ENCODE results near the gene UBE2G2. TPM values are rescaled to one million over a fixed set of nuclear protein-coding genes. Genes with fewer than 3 reads are reported as not detected.

UBE2G2 gene
- total and polyA plus RNA-seq, 8 donors = 75.0 to 157 (median 131) TPM

GRCh38 chr21:44753357-44753756 is 48.3 kb downstream of the UBE2G2 start:
- no peak for ATAC-seq
- intact Hi-C loops (cut with DNase I) = no loop called here
- Histone ChIP-seq H3K4me3 (no peak overlapping the region), H3K27me3 (peaks cover 0 to 37% of the 10 kb centered on the region in 2 donors), H3K36me3 (no peaks in the 10 kb centered on the region), H3K4me1 (no peaks in the 10 kb centered on the region), H3K9me3 (no peaks in the 10 kb centered on the region), H3K27ac (no peak overlapping the region)
- no peak for TF ChIP-seq CTCF (IDR thresholded peaks at IDR 0.05)
- DNase-seq = peak in 1 of 4 donors; percentile 66

GRCh38 chr21:44752671-44753235 is 48.9 kb downstream of the UBE2G2 start:
- TF ChIP-seq CTCF (IDR thresholded peaks at IDR 0.05) = no peak
- Histone ChIP-seq H3K9me3 (no peaks in the 10 kb centered on the region), H3K36me3 (no peaks in the 10 kb centered on the region), H3K4me3 (no peak overlapping the region), H3K4me1 (no peaks in the 10 kb centered on the region), H3K27ac (no peak overlapping the region), H3K27me3 (peaks cover 0 to 39% of the 10 kb centered on the region in 2 donors)
- DNase-seq (peak in 1 of 4 donors; percentile 24), ATAC-seq (no peak)
- intact Hi-C loops (cut with DNase I) = no loop called here

- ATAC-seq = no peak
- intact Hi-C loops (cut with DNase I) = no loop called here
- H3K27ac ChIP-seq = no peak overlapping the region
Observed at GRCh38 chr21:44751799-44752636, 49.6 kb downstream of the UBE2G2 start.

GRCh38 chr21:44751186-44751798 is 50.3 kb downstream of the UBE2G2 start:
- no peaks in the 10 kb centered on the region for H3K9me3 ChIP-seq
- H3K27ac ChIP-seq = no peak overlapping the region
- no peak for ATAC-seq
- no peaks in the 10 kb centered on the region for H3K4me1 ChIP-seq
- H3K36me3 ChIP-seq = no peaks in the 10 kb centered on the region
- no peak overlapping the region for H3K4me3 ChIP-seq
- TF ChIP-seq CTCF (IDR thresholded peaks at IDR 0.05) = no peak
- DNase-seq = peak in 1 of 4 donors; percentile 57
- peaks cover 0 to 39% of the 10 kb centered on the region in 2 donors for H3K27me3 ChIP-seq
- intact Hi-C loops (cut with DNase I) = no loop called here

More at GRCh38 chr21:44751799-44752636, 49.6 kb downstream of the UBE2G2 start:
- Histone ChIP-seq H3K27me3 (peaks cover 0 to 39% of the 10 kb centered on the region in 2 donors), H3K4me3 (no peak overlapping the region), H3K36me3 (no peaks in the 10 kb centered on the region), H3K9me3 (no peaks in the 10 kb centered on the region), H3K4me1 (no peaks in the 10 kb centered on the region)
- TF ChIP-seq CTCF (IDR thresholded peaks at IDR 0.05) = no peak
- DNase-seq = peak in 1 of 4 donors; percentile 66

GRCh38 chr21:44750675-44751025 is 51.0 kb downstream of the UBE2G2 start:
- Histone ChIP-seq H3K9me3 (no peaks in the 10 kb centered on the region), H3K36me3 (no peaks in the 10 kb centered on the region), H3K27me3 (peaks cover 0 to 39% of the 10 kb centered on the region in 2 donors), H3K27ac (no peak overlapping the region), H3K4me3 (no peak overlapping the region), H3K4me1 (no peaks in the 10 kb centered on the region)
- ATAC-seq (no peak), DNase-seq (no peak)
- no peak for TF ChIP-seq CTCF (IDR thresholded peaks at IDR 0.05)
- intact Hi-C loops (cut with DNase I) = no loop called here
